IPS-NIHi11 (cell line): ENCODE data around the gene CASR.
"Not testable (repeated sequence)": the region's sequence is repeated elsewhere in the genome, so short reads cannot be mapped to it uniquely, and the experiment has no call there.

Experiments
- DNase-seq: peaks from one replicate; pipeline ENCODE4 v3.0.0; 2012; ENCODE audit warnings: mixed read lengths, low spot score

The CASR gene

GRCh38 chr3:122183521-122183892 lies at the start of gene CASR:
Gene CASR (plus strand): TSS chr3:122183668. CDS start chr3:122254190, 70,522 bp downstream.
- peak; percentile 23 for DNase-seq

GRCh38 chr3:122146466-122146865 lies 37.0 kb upstream of the CASR start:
- no peak for DNase-seq

GRCh38 chr3:122148941-122149627 lies 34.4 kb upstream of the CASR start:
- DNase-seq = no peak

- DNase-seq = no peak
Observed at GRCh38 chr3:122151480-122151879, 32.0 kb upstream of the CASR start.

GRCh38 chr3:122164983-122165382 lies 18.5 kb upstream of the CASR start:
- not testable (repeated sequence) for DNase-seq

GRCh38 chr3:122167630-122168029 lies 15.8 kb upstream of the CASR start:
- no peak for DNase-seq

- no peak for DNase-seq
Observed at GRCh38 chr3:122168044-122168443, 15.4 kb upstream of the CASR start.

GRCh38 chr3:122169911-122170310 lies 13.6 kb upstream of the CASR start:
- no peak for DNase-seq

- not testable (repeated sequence) for DNase-seq
Observed at GRCh38 chr3:122171361-122171760, 12.1 kb upstream of the CASR start.

GRCh38 chr3:122178711-122179110 lies 4.8 kb upstream of the CASR start:
- DNase-seq = no peak

GRCh38 chr3:122183893-122184590 lies 574 bp downstream of the CASR start:
- peak; percentile 40 for DNase-seq

GRCh38 chr3:122184591-122184929 lies 1.1 kb downstream of the CASR start:
- DNase-seq = no peak

- DNase-seq = no peak
Observed at GRCh38 chr3:122186372-122186771, 2.9 kb downstream of the CASR start.

GRCh38 chr3:122188737-122189136 lies 5.3 kb downstream of the CASR start:
- no peak for DNase-seq

- DNase-seq = no peak
Observed at GRCh38 chr3:122189357-122189756, 5.9 kb downstream of the CASR start.

GRCh38 chr3:122190525-122190924 lies 7.1 kb downstream of the CASR start:
- no peak for DNase-seq

GRCh38 chr3:122198966-122199365 lies 15.5 kb downstream of the CASR start:
- no peak for DNase-seq

GRCh38 chr3:122199552-122199951 lies 16.1 kb downstream of the CASR start:
- no peak for DNase-seq

- DNase-seq = no peak
Observed at GRCh38 chr3:122200661-122201060, 17.2 kb downstream of the CASR start.

- not testable (repeated sequence) for DNase-seq
Observed at GRCh38 chr3:122201476-122201875, 18.0 kb downstream of the CASR start.

GRCh38 chr3:122208579-122208978 lies 25.1 kb downstream of the CASR start:
- no peak for DNase-seq

GRCh38 chr3:122213650-122214049 lies 30.2 kb downstream of the CASR start:
- no peak for DNase-seq

- DNase-seq = no peak
Observed at GRCh38 chr3:122214711-122215110, 31.2 kb downstream of the CASR start.
